Measurements from ENCODE around the gene TNK1.

GRCh38 chr17:7356756-7357155, 24.1 kb upstream of the TNK1 start:
- no peak for TF ChIP-seq POLR2AphosphoS5 (IDR thresholded peaks at IDR 0.05; ENCODE audit: low read depth, low read length)
- no peak for TF ChIP-seq TAF1 (IDR thresholded peaks at IDR 0.05; ENCODE audit: borderline replicate concordance, insufficient read depth, low read length)

Data from PFSK-1 (cell line).